Measurements from ENCODE around the gene ELK4. TPM values are rescaled to one million over a fixed set of nuclear protein-coding genes. Genes with fewer than 3 reads are reported as not detected.

Gene ELK4
- total RNA-seq, 2 experiments from 2014 or later: 80.6 to 83.0 TPM

DNA sequence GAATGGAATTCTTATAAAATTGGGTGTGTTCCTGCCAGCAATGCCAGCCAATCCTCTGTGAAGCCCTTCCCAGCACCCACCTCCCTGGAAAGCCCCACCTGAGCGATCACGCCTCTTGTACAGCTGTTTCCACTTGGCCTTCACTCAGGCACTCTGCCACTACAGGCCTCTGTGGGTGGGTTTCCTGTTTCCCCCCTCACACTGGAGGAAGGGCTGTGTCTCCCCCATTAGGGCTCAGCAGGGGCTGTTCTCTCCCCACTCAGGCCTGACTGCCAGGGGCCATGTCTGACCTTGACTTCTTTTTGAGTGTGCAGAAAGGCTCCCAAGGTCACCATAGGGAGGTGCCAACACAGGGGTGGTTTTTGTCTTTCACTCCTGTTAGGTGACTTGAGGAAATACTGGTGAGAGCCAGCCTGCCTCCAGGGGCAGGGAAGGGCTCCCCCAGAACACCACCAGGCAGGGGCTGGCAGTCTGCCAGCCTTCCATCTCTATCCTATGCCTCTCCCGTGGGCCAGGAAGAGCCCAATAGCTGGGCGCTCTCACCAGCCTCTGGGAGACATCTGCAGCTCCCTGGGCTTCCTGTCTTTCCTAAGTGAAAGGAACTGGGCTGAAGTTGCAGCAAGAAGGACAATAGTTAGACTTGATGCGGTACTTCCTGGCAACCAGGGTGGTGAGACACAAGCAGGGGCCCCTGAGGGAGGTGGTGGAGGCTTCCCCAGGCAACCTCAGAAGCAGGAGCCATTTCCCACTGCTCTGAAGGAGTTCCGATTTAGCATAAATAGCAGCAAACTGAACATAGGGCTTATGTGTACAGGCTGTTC is 49.1 kb downstream of the ELK4 start:
- Mint-ChIP-seq H3K9me3 (no peaks in the 10 kb centered on the region), H3K36me3 (ENCODE audit: low read depth) (no peaks in the 10 kb centered on the region), H3K27ac (no peak overlapping the region), H3K4me1 (no peaks in the 10 kb centered on the region), H3K4me3 (no peak overlapping the region), H3K27me3 (peaks cover 10% of the 10 kb centered on the region)
- DNase-seq: no peak
- CTCF ChIA-PET: interaction anchor here (1.5 kb wide), 1 partner anchor 75 kb away, joined by 8 read pairs; no protein-coding TSS in a partner anchor
- POLR2A ChIA-PET: interaction anchor here (1.6 kb wide), 1 partner anchor 9 kb away, joined by 4 read pairs; no protein-coding TSS in a partner anchor

DNA sequence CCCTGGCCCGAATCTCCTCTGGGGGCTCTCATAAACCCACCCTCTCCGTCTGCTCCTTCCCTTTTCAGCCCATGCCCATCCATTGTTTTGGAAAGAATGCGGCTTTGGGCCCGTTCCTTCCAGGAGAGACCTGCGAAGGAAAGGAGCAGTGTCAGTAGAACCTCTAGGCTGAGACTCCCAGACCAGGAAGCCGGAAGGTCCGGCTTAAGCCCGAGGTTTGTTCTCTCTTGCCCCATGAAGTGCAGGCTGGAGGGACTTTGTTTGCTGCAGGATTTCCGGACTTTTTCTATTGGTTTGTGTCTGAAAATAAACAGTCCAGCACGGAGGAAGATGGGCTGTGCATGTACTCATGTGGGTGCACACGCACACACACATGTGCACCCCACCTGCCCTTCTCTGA is 49.8 kb downstream of the ELK4 start:
- H3K4me1 Mint-ChIP-seq: no peaks in the 10 kb centered on the region
- no peak overlapping the region for H3K4me3 Mint-ChIP-seq
- H3K9me3 Mint-ChIP-seq: no peaks in the 10 kb centered on the region
- ChIA-PET CTCF (interaction anchor here (1.3 kb wide), 1 partner anchor 75 kb away, joined by 3 read pairs; no protein-coding TSS in a partner anchor), POLR2A (no interaction called here)
- no peak overlapping the region for H3K27ac Mint-ChIP-seq
- H3K36me3 Mint-ChIP-seq (ENCODE audit: low read depth): no peaks in the 10 kb centered on the region
- H3K27me3 Mint-ChIP-seq: peaks cover 13% of the 10 kb centered on the region
- DNase-seq: no peak

DNA sequence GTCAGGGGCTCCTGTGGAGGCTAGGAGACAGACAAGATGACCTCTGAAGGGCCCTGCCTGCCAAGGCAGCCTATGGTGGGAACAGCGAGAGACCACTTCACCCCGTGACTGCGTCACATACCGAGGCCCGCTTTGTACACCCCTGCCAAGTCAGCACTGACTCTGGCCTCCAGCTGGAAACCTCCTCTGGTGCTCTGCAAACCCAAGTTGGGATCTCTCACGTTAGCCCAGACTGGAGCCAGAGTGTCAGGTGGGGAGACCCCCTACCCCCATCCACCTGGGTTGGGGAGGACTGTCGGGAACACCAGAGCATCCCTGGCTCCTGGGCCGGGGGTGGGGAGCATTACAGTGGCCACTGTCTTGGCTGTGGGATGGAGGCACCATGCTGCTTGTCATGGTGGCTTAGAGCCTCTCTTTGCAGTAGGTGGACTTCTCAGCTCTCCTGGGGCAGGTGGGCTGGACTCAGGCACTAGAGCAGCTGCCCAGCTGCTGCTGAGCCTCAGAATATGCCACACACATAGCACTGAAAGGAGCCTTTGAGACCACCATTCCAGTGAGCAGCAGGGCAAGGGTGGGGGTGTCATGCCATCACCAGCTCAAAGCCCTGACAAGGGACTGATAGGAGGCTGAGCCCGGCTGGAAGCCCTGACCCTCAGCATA is 50.4 kb downstream of the ELK4 start:
- CTCF ChIA-PET: interaction anchor here (1.3 kb wide), 1 partner anchor 76 kb away, joined by 3 read pairs; no protein-coding TSS in a partner anchor
- no peak for DNase-seq

DNA sequence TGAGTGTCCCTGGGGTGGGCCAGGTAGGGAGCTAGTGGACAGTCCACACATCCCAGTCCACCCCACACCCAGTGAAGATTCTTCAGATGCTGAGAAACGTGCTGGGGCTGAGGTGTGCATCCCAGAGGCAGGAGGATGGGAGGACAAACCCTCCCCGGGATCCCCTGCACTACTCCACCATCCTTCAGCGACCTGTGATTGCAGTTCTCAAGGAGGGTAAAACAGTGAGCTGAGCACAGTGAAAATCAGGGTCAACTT is 51.0 kb downstream of the ELK4 start:
- H3K4me3 Mint-ChIP-seq: no peak overlapping the region
- CTCF ChIA-PET: interaction anchor here (1.3 kb wide), 1 partner anchor 76 kb away, joined by 3 read pairs; no protein-coding TSS in a partner anchor

More for the DNA sequence above, 50.4 kb downstream of the ELK4 start:
- no peaks in the 10 kb centered on the region for H3K4me1 Mint-ChIP-seq
- peaks cover 13% of the 10 kb centered on the region for H3K27me3 Mint-ChIP-seq
- POLR2A ChIA-PET: no interaction called here
- H3K9me3 Mint-ChIP-seq: no peaks in the 10 kb centered on the region
- no peak overlapping the region for H3K4me3 Mint-ChIP-seq
- no peak overlapping the region for H3K27ac Mint-ChIP-seq
- H3K36me3 Mint-ChIP-seq (ENCODE audit: low read depth): no peaks in the 10 kb centered on the region

DNA sequence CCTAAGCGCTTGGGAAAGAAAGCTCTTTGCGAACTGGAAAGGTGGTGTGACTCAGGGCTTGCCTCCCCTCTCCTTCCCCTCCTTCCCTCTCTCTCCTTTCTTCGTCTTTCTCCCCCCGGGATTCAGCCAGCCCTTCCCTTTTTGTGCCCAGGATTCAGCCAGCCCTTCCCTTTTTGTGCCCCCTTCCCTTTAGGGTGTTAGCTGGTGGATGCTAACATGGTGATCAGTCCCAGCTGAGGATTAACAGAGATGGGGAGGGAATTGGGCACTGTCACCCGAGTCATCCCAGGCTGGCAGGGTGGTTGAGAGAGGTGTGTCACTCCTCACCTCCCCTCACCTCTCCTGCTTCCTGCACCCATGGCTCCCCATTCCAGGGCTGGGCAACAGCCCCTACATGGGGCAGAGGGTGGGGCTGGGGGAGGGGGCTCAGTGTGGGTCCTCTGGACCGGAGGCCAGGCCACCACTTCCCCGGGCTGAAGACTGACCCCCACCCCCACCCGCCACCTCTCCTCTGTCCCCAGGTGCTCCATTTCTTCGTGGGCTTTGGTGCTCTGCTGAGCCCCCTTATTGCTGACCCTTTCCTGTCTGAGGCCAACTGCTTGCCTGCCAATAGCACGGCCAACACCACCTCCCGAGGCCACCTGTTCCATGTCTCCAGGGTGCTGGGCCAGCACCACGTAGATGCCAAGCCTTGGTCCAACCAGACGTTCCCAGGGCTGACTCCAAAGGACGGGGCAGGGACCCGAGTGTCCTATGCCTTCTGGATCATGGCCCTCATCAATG is 51.5 kb downstream of the ELK4 start:
- no peak overlapping the region for H3K27ac Mint-ChIP-seq
- H3K4me3 Mint-ChIP-seq: no peak overlapping the region
- H3K36me3 Mint-ChIP-seq (ENCODE audit: low read depth): no peaks in the 10 kb centered on the region
- CTCF ChIA-PET: interaction anchor here (1.7 kb wide), 1 partner anchor 12 kb away, joined by 6 read pairs; no protein-coding TSS in a partner anchor
- no peaks in the 10 kb centered on the region for H3K4me1 Mint-ChIP-seq
- H3K9me3 Mint-ChIP-seq: no peaks in the 10 kb centered on the region
- H3K27me3 Mint-ChIP-seq: peaks cover 13% of the 10 kb centered on the region
- no peak for DNase-seq
- POLR2A ChIA-PET: no interaction called here

More for the DNA sequence above, 51.0 kb downstream of the ELK4 start:
- no peaks in the 10 kb centered on the region for H3K36me3 Mint-ChIP-seq (ENCODE audit: low read depth)
- no peaks in the 10 kb centered on the region for H3K9me3 Mint-ChIP-seq
- no peak overlapping the region for H3K27ac Mint-ChIP-seq
- peaks cover 13% of the 10 kb centered on the region for H3K27me3 Mint-ChIP-seq
- H3K4me1 Mint-ChIP-seq: no peaks in the 10 kb centered on the region
- POLR2A ChIA-PET: no interaction called here
- DNase-seq: no peak

DNA sequence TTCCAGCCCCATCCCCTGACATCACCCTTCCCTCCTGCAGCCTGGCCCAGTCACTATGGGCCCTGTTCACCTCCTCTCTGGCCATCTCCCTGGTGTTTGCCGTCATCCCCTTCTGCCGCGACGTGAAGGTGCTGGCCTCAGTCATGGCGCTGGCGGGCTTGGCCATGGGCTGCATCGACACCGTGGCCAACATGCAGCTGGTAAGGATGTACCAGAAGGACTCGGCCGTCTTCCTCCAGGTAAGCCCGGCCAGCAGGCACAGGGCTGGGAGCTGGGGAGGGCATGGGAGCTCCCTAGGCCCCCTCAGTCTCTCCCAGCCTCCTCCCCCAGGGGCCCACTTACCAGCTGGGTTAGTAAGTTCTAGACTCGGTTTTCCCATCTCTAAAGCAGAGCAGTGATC is 52.1 kb downstream of the ELK4 start:
- H3K4me3 Mint-ChIP-seq: no peak overlapping the region
- DNase-seq: no peak
- H3K27ac Mint-ChIP-seq: no peak overlapping the region
- CTCF ChIA-PET: interaction anchor here (1.7 kb wide), 1 partner anchor 12 kb away, joined by 6 read pairs; no protein-coding TSS in a partner anchor
- POLR2A ChIA-PET: no interaction called here
- H3K4me1 Mint-ChIP-seq: no peaks in the 10 kb centered on the region
- H3K27me3 Mint-ChIP-seq: peaks cover 13% of the 10 kb centered on the region
- H3K9me3 Mint-ChIP-seq: no peaks in the 10 kb centered on the region
- no peaks in the 10 kb centered on the region for H3K36me3 Mint-ChIP-seq (ENCODE audit: low read depth)

DNA sequence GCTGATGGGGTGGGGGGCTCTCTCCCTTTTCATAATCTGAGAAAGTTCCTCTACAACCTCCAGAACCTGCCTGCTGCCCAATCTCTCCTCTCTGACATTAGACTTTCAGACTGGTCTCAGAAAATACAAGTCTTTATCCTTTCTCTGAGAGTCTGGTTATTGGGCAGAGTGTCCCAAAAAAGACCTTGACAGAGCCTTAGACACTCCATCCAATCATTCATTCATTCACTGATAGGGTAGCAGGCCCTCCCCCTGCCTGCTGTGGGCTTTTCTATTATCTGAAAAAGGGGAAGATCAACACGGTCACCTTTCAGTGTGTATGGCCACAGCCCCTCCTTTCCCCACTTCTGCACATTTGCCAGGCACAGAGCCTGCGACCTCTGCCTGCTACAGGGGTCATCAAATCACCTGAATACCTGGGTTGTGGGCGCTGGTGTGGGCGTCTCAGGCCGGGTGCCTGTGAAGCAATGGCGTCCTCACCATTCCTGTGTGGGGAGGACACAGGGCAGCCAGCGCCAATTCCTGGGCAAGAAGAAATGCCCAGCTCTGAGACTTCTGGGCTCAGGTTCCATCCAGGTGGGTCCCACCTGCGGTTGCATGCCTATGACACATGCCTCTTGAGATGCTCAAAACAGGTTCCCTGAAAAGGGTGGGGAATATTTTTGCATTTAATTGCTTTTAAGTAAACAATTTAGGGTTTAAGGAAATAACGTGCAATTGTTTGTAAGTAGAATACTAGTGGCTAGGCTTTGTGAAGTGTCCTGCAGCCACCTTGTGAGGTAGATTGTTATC is 52.8 kb downstream of the ELK4 start:
- Mint-ChIP-seq H3K27me3 (peaks cover 13% of the 10 kb centered on the region), H3K4me1 (no peaks in the 10 kb centered on the region), H3K27ac (no peak overlapping the region), H3K36me3 (ENCODE audit: low read depth) (no peaks in the 10 kb centered on the region), H3K9me3 (no peaks in the 10 kb centered on the region), H3K4me3 (no peak overlapping the region)
- CTCF ChIA-PET: interaction anchor here (0.7 to 1.7 kb wide), 2 partner anchors 13 kb away, joined by 3 to 6 read pairs; no protein-coding TSS in a partner anchor
- POLR2A ChIA-PET: no interaction called here
- DNase-seq: no peak

DNA sequence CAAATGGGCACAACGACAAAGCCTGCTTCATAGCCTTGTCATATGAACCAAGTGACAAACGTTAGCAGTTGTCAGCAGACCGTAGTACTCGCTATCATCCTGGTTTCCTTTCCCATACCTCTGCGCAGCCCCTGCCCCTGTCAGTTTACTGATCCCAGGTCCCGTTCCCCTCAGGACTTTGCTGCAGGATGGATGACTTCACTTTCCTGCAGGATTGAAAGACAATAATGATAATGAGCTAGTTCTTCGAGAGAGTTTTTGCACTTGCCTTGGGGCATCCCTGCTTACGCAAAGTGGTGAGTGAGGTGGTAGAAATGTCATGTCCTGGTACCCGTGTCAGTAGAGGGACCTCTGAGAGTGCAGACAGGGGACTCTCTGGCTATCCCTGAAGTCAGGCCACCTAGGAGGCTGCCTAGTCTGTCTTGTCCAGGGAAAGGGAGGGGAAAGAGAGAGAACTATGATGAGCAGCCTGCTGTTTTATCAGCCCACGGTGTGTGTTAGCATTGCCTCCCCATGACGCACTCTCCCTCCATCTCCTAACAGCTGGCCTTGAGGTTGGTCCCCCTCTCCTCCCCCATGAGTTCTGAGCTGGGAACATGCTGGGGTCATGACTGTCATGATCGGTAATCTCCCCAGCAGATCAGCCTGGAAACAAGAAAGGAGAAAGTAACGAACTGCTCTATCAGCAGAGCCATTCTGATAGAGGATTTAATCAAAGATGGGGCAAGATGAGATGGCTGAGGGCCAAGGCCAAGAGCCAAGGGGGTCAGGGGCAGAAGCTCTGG is 53.7 kb downstream of the ELK4 start:
- POLR2A ChIA-PET: no interaction called here
- no peak for DNase-seq
- CTCF ChIA-PET: interaction anchor here (0.7 kb wide), 1 partner anchor 14 kb away, joined by 3 read pairs; no protein-coding TSS in a partner anchor

DNA sequence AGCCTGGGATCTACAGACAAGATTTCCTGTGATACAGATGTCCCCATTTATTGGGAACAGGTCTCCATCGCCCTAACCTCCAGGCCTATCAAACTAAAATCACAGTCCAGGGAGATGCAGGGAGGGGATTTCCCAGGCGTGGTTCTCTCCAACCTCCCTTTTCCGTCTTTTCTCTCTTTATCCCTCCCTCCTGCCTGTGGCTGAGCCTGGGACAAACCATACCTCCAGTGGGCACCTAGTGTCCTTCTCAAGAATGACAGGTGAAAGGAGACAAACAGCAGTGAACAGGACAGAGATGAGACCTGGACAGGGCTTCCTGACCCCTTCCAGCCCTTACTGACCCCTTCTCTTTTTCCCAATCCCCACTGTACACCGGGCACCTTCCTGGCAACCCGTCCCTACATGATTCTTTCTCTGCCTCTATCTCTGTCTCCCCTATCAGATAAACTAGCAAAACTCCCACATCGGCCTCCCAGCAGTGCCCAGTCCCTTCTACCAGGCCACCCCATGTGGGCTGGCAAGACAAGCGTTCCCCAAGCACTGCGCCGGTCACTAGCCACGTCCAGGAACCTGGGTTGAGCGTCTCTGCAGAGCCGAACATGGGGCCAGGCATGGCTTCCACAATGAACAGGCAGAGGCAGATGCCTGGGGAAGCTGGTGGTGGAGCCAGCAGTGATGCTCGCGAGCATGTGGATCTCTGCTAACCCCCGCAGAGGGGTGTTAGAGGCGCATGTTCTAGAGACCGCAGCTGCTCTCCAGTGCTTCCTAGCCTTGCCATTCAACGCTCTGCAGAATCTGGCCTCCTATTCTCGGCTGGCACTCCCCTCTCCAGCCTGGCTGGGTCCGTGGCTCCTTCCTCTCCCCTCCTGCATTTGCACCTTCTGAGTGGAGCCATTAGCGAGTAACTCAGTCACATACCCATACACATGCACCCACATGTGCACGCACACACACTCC is 54.7 kb downstream of the ELK4 start:
- Mint-ChIP-seq H3K9me3 (no peaks in the 10 kb centered on the region), H3K4me3 (no peak overlapping the region), H3K4me1 (no peaks in the 10 kb centered on the region), H3K27me3 (peaks cover 16% of the 10 kb centered on the region), H3K36me3 (ENCODE audit: low read depth) (no peaks in the 10 kb centered on the region), H3K27ac (no peak overlapping the region)
- POLR2A ChIA-PET: no interaction called here
- DNase-seq: no peak
- CTCF ChIA-PET: no interaction called here

More for the DNA sequence above, 53.7 kb downstream of the ELK4 start:
- Mint-ChIP-seq H3K4me3 (no peak overlapping the region), H3K36me3 (ENCODE audit: low read depth) (no peaks in the 10 kb centered on the region), H3K9me3 (no peaks in the 10 kb centered on the region), H3K27me3 (peaks cover 10% of the 10 kb centered on the region), H3K27ac (no peak overlapping the region), H3K4me1 (no peaks in the 10 kb centered on the region)

DNA sequence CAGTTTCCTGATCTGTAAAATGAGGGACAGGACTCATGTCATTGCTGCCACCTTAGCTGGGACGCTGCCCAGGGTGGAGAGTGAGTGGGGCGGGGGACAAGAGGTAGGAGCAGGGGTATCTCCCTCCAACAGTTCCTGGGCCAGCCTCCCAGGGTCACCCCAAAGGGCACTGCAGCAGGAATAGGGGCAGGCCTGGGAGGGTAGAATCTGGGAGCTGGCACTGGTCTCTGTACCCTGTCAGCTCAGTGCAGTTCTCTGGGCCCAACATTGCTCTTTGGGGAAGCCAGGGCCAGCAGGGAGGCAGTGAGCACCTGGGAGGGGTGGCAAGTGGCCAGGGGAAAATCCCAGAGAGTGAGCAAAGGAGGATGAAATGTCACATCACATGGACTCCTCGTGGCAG is 55.8 kb downstream of the ELK4 start:
- H3K4me3 Mint-ChIP-seq: no peak overlapping the region
- ChIA-PET POLR2A (no interaction called here), CTCF (no interaction called here)
- H3K4me1 Mint-ChIP-seq: no peaks in the 10 kb centered on the region
- peaks cover 20% of the 10 kb centered on the region for H3K27me3 Mint-ChIP-seq
- no peaks in the 10 kb centered on the region for H3K9me3 Mint-ChIP-seq
- H3K27ac Mint-ChIP-seq: no peak overlapping the region
- DNase-seq: no peak
- no peaks in the 10 kb centered on the region for H3K36me3 Mint-ChIP-seq (ENCODE audit: low read depth)

DNA sequence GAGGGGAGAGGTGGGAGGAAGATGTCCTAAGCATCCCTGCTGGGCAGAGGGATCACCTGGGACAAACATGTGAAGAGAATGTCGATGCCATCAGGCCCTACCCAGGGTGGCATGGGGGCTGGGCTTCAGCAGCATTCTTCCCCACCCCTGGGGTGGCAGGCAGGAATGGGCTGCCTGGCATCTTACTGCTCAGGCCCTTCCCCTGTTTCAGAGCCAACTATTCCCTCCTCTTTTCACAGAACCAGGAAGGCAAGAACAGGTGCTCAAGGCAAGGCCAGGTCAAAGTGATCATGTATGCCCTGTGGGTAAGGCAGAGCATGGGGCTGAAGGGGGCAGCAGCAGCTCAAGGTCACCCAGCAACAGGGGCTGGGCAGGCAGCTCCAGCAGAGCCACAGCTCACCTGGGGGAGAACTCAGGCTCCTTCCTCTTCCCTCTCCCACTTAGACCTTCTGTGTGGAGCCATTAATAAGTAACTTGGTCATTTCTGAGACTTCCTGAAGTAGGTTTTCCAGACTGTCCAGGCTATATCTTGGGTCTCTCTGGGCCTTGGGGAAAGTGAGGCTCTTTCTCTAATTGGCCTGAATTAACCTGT is 56.4 kb downstream of the ELK4 start:
- CTCF ChIA-PET: interaction anchor here (1.2 to 1.3 kb wide), 2 partner anchors 16 to 81 kb away, joined by 3 to 4 read pairs; no protein-coding TSS in a partner anchor
- peaks cover 27% of the 10 kb centered on the region for H3K27me3 Mint-ChIP-seq
- no peaks in the 10 kb centered on the region for H3K36me3 Mint-ChIP-seq (ENCODE audit: low read depth)
- POLR2A ChIA-PET: no interaction called here
- no peaks in the 10 kb centered on the region for H3K9me3 Mint-ChIP-seq
- DNase-seq: no peak
- no peak overlapping the region for H3K27ac Mint-ChIP-seq
- H3K4me1 Mint-ChIP-seq: no peaks in the 10 kb centered on the region
- no peak overlapping the region for H3K4me3 Mint-ChIP-seq
